Stomach (tissue), 4 donors: ENCODE results near the gene KCNC3.
"Not testable (repeated sequence)": the region's sequence is repeated elsewhere in the genome, so short reads cannot be mapped to it uniquely, and the experiment has no call there.

Source experiments
- POLR2AphosphoS5 ChIP-seq, 3 donors: sonication (generic); formaldehyde crosslinking; IDR thresholded peaks; one replicate each; pipeline ENCODE4 v1.6.1; 2016; ENCODE audit warnings: antibody characterized with exemption in 3 of 3
- TF ChIP-seq, protein P1 (sequence below), 7 experiments: fragments of 450-650 bp in 4 of 7; fragments of 200-600 bp in 3 of 7; sonication (generic) in 3 of 7; IDR thresholded peaks; one replicate each; pipeline ENCODE4 v1.5.1; 2016 to 2019; ENCODE audit warnings: antibody characterized with exemption in 7 of 7, control low read depth in 2 of 7, mild to moderate bottlenecking in 1 of 7

DNA sequence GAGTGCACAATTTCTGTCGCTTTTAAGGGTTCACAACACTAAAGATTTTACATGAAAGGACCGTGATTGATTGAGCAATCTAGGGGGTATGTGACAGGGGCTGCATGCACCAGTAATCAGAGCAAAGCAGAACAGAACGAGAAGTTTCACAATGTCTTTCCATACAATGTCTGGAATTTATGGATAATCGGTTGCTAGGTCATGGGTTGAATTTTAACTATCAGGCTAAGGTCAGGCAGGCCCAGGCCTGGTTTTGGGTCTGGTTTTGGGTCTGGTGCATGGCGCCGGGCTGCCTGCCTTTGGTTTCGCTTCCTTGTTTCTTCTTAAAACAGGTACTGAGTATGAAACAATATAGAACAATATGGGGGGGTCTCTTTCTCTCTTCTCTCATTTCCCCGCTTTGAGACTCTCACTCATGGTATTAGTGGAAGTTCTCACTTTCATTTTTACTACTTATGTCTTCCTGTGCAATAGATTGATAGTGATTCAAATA lies 18.0 kb upstream of the KCNC3 start:
- TF ChIP-seq, protein P1, sequence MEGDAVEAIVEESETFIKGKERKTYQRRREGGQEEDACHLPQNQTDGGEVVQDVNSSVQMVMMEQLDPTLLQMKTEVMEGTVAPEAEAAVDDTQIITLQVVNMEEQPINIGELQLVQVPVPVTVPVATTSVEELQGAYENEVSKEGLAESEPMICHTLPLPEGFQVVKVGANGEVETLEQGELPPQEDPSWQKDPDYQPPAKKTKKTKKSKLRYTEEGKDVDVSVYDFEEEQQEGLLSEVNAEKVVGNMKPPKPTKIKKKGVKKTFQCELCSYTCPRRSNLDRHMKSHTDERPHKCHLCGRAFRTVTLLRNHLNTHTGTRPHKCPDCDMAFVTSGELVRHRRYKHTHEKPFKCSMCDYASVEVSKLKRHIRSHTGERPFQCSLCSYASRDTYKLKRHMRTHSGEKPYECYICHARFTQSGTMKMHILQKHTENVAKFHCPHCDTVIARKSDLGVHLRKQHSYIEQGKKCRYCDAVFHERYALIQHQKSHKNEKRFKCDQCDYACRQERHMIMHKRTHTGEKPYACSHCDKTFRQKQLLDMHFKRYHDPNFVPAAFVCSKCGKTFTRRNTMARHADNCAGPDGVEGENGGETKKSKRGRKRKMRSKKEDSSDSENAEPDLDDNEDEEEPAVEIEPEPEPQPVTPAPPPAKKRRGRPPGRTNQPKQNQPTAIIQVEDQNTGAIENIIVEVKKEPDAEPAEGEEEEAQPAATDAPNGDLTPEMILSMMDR (IDR thresholded peaks at IDR 0.05) = not testable (repeated sequence)
- TF ChIP-seq POLR2AphosphoS5 (IDR thresholded peaks at IDR 0.05) = not testable (repeated sequence)
